ENCODE data around the gene PURB. TPM values are rescaled to one million over a fixed set of nuclear protein-coding genes. Genes with fewer than 3 reads are reported as not detected.

The PURB gene
- total and polyA plus RNA-seq, 2 experiments from 2014 or later = 3.1 to 27.1 TPM

GRCh38 chr7:44876393-44876792 lies 8.9 kb downstream of the PURB start:
- Mint-ChIP-seq H3K9me3 (peaks cover 17% of the 10 kb centered on the region), H3K27me3 (ENCODE audit: insufficient read depth, low read depth, poor library complexity) (peaks cover 4% of the 10 kb centered on the region), H3K4me3 (no peak overlapping the region), H3K4me1 (peaks cover 3% of the 10 kb centered on the region; the same call in 1 of the 3 replicates), H3K36me3 (ENCODE audit: low read depth) (peaks cover 7% of the 10 kb centered on the region; the same call in 2 of the 3 replicates), H3K27ac (no peak overlapping the region)
- no peak overlapping the region for H3K27ac ChIP-seq (ENCODE audit: low read depth)
- H4K20me1 ChIP-seq (replicated peaks; ENCODE audit: insufficient read depth) = no peaks in the 10 kb centered on the region; the same call in none of the 2 replicates
- no peak for ATAC-seq
- no peak overlapping the region for H3K4me3 ChIP-seq
- TF ChIP-seq ETS1 (IDR thresholded peaks at IDR 0.05) (no peak), EZH2phosphoT487 (IDR thresholded peaks at IDR 0.05; ENCODE audit: unreplicated experiment) (no peak), ZNF331 (CRISPR knock-in tag; IDR thresholded peaks at IDR 0.05; ENCODE audit: low read depth) (no peak), EZH2 (IDR thresholded peaks at IDR 0.05; ENCODE audit: low read depth, unreplicated experiment) (no peak), JUNB (IDR thresholded peaks at IDR 0.05; ENCODE audit: unreplicated experiment) (no peak), ZNF114 (CRISPR knock-in tag; IDR thresholded peaks at IDR 0.05) (no peak), CREB1 (CRISPR knock-in tag; IDR thresholded peaks at IDR 0.05; ENCODE audit: low read depth) (no peak), CTCF (conservative IDR thresholded peaks at IDR 0.05; ENCODE audit: low read depth in 2 of 2) (no peak), POLR2AphosphoS5 (IDR thresholded peaks at IDR 0.05; ENCODE audit: low read depth) (no peak), NANOG (IDR thresholded peaks at IDR 0.05; ENCODE audit: borderline replicate concordance) (no peak), ZNF462 (CRISPR knock-in tag; IDR thresholded peaks at IDR 0.05) (no peak), STAT1 (IDR thresholded peaks at IDR 0.05; ENCODE audit: unreplicated experiment) (no peak)
- H3K79me2 ChIP-seq (replicated peaks; ENCODE audit: insufficient read depth) = peaks cover 24% of the 10 kb centered on the region
- no peaks in the 10 kb centered on the region for H3K27me3 ChIP-seq (ENCODE audit: insufficient read depth)
- no peak overlapping the region for H2AFZ ChIP-seq
- H3K4me1 ChIP-seq (ENCODE audit: insufficient read depth) = no peaks in the 10 kb centered on the region
- no peak overlapping the region for H3K4me2 ChIP-seq
- no peaks in the 10 kb centered on the region for H3K36me3 ChIP-seq (ENCODE audit: insufficient read depth)
- no peak for DNase-seq (ENCODE audit: low spot score)
- H3K9me2 ChIP-seq (ENCODE audit: insufficient read depth) = no peaks in the 10 kb centered on the region
- no peaks in the 10 kb centered on the region; the same call in 1 of the 2 replicates for H3F3A ChIP-seq (replicated peaks; ENCODE audit: low read depth)

Data from GM23338 (cell line).